H54 (cell line): ENCODE measurements around the gene BLOC1S4.
A peak's percentile ranks its signal among the peaks of the same experiment; 100 is the strongest.

ENCODE experiments used
- DNase-seq: peaks from one replicate; pipeline ENCODE4 v3.0.0; 2011; ENCODE audit warnings: low spot score, mixed read lengths; ENCODE audit not compliant: insufficient read length
- FAIRE-seq: peaks from 3 replicates; lab custom pipeline; 2011; peaks lifted over from hg19 to GRCh38; lab: Jason Lieb, UNC
- POLR2A ChIP-seq: IDR thresholded peaks from 2 replicates; pipeline ENCODE4 v1.6.1; 2011; ENCODE audit warnings: low read depth, mild to moderate bottlenecking, low read length

Gene BLOC1S4

GRCh38 chr4:6730603-6731317 lies 14.8 kb downstream of the BLOC1S4 start:
- FAIRE-seq (no peak), DNase-seq (no peak)
- TF ChIP-seq POLR2A: no peak

GRCh38 chr4:6731318-6731675 lies 15.3 kb downstream of the BLOC1S4 start:
- TF ChIP-seq POLR2A: no peak
- no peak for FAIRE-seq
- no peak for DNase-seq

DNA sequence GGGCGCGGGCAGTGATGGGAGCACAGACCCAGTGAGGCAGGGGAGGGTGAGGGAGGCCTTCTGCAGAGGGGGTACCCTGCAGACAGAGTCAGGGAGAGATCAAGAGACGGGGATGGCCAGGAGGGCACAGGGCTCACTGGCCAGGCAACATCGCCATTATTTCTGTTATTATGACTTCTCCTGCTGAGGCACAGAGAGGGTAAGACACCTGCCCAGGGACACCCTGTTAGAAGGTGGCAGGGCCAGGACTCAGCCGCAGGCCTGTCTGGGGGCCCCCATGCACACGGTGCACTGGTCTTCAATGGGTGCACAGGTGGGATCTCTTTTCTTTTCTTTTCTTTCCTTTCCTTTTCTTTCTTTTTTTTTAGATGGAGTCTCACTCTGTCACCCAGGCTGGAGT lies 15.8 kb downstream of the BLOC1S4 start:
- FAIRE-seq: no peak
- no peak for TF ChIP-seq POLR2A
- no peak for DNase-seq

- DNase-seq (peak; percentile 82), FAIRE-seq (no peak)
- no peak; the same call in 1 of the 2 replicates for TF ChIP-seq POLR2A
Measured at GRCh38 chr4:6732441-6733357, 16.7 kb downstream of the BLOC1S4 start.

DNA sequence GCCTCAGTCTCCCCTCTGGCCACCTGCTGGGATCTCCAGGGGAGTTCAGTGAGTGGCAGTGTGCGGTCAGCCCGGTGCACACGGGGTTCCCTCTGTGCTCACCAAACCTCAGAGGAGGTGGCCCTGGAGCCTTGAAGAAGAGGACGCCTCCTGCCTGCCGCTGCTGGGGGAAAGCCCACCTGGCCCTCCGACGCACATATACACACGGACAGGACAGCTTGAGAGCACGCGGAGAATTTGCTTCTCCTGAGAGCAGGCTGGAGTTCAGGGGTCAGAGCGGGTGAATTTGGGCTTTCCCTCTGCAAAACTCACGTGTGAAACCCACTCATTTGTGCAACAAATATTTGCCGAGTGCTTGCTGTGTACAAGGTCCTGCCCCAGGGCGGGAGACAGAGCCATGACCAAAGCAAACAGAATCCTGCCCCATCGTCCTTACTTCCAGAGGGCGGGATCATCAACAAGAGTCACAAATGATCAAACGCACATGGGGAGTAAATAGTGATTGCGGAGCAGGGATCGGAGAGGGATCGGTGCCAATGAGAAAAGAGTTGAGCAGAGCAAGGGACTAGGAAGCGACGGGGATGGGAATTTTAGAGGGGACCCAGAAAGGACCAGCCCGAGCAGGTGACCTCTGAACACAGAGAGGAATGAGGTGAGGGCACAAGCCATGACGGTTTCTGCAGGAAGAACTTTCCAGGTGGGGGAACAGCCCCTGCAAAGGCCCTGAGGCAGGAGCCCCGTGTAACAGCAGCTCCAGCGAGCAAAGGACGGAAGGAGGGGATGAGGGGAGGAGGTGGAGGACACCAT lies 17.6 kb downstream of the BLOC1S4 start:
- TF ChIP-seq POLR2A: no peak
- FAIRE-seq: no peak
- no peak for DNase-seq

DNA sequence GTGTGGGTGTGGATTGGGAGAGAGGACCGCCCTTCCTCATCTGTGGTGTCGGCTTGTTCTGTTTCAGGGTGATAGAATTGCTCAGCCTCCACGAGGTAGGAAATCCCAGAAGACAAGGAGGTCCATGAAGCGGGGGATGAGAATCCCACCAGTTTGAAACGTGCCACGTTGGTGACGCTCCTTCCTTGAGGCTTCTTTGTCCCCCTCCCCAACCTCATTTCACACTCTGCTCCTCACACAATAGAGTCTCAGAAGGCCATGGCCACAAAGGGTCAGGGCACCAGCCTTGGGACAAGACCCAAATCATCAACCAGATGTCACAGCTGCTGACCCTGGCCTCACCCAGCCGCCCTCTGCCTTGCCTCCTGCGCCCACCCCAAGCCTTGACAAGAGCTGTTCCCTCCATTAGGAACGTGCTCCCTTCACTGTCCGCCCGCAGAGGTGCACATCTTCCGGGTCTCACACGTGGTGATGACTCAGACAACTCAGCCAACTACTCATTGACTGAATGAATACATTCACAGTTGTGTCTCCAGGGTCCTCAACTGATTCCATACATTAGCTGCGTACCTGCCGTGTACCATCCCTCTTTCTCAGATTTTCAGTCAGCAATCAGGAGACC lies 18.3 kb downstream of the BLOC1S4 start:
- no peak for TF ChIP-seq POLR2A
- FAIRE-seq (no peak), DNase-seq (no peak)

DNA sequence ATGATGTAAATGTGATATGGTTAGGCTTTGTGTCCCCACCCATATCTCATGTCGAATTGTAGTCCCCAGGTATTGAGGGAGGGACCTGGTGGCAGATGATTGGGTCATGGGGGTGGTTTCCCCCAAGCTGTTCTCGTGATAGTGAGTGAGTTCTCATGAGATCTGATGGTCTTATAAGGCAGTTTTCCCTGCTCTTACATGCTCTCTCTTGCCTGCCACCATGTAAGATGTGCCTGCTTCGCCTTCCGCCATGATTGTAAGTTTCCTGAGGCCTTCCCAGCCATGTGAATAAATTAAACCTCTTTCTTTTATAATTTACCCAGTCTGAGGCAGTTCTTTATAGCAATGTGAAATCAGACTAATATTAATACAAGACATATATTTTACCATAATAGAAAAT lies 23.9 kb downstream of the BLOC1S4 start:
- no peak for FAIRE-seq
- no peak for DNase-seq

DNA sequence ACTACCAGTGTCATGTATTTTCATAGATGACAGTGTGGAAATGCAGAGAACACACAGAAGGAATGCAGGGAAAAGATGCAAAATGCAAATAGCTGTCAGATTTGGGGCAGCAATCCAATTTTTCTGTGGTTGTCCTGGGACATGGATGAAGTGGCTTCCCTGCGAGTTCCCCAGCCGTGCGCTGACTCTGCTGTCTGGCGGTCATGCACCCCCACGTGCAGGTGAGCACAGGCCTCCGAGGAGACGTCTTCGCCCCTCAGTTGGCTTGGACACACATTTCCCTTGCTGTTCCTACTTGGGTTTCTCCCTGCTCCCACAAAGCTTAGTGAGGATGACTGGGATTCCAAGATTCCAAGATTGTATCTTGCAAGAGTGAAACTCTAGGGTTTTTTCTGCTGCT lies 24.4 kb downstream of the BLOC1S4 start:
- FAIRE-seq (no peak), DNase-seq (no peak)
- TF ChIP-seq POLR2A: no peak

More for the DNA sequence above, 23.9 kb downstream of the BLOC1S4 start:
- TF ChIP-seq POLR2A: no peak

- DNase-seq (no peak), FAIRE-seq (no peak)
- TF ChIP-seq POLR2A: no peak
Measured at GRCh38 chr4:6742507-6742906, 26.5 kb downstream of the BLOC1S4 start.

- DNase-seq (no peak), FAIRE-seq (no peak)
- TF ChIP-seq POLR2A: no peak
Measured at GRCh38 chr4:6742989-6743388, 27.0 kb downstream of the BLOC1S4 start.

DNA sequence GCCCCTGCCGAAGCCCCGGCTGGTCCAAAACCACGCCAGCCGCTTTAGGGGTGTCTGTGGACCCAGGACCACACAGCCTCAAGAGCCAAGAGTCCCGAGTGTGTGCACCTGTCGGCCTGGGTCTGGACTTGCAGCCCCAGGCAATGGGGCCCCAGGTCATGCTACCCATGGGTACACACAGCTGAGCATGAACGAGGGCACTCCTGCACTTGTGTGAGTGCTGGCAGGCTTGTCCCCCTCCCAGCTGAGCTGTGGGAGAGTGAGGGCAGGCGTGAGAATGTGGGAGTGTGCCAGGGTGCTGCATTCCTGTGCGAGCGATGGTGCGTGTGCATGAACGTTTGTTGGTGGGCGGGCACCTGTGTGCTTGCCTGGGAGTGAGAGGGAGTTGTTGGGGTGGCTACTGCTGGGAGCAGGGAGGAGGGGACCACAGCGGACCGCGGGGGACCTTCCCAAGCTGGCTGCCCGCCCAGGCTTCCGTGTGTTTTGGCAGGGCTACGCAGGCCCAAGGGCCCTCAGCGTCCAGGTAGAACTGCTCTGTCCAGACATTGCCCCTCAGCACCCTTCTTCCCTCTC lies 30.8 kb downstream of the BLOC1S4 start:
- FAIRE-seq: no peak
- no peak for DNase-seq
- TF ChIP-seq POLR2A: no peak

- no peak for DNase-seq
- no peak for FAIRE-seq
- no peak for TF ChIP-seq POLR2A
Measured at GRCh38 chr4:6747294-6748051, 31.5 kb downstream of the BLOC1S4 start.

- TF ChIP-seq POLR2A: no peak
- DNase-seq (no peak), FAIRE-seq (no peak)
Measured at GRCh38 chr4:6748286-6748685, 32.3 kb downstream of the BLOC1S4 start.
